GM23338 (cell line): ENCODE measurements around the gene CACNB4. TPM values are rescaled to one million over a fixed set of nuclear protein-coding genes. Genes with fewer than 3 reads are reported as not detected.

ENCODE experiments used
- ATAC-seq: fragments of 200-7000 bp; cut with Tn5 transposase; 3 replicates; pipeline ENCODE4 v1.9.1; 2020
- DNase-seq: peaks from one replicate; pipeline ENCODE4 v3.0.0-alpha.2; 2015; ENCODE audit warnings: low spot score
- H2AFZ ChIP-seq: fragments of 200-600 bp; sonication (generic); 2 replicates; pipeline ENCODE4 v1.8.0; 2016; ENCODE audit warnings: antibody characterized with exemption, mild to moderate bottlenecking, moderate library complexity
- H3F3A ChIP-seq: fragments of 200-600 bp; sonication (generic); replicated peaks from 2 replicates; pipeline ENCODE4 v1.8.0; 2017; ENCODE audit warnings: antibody characterized with exemption, mixed run types, low read depth
- H3K27ac ChIP-seq: fragments of 200-600 bp; sonication (generic); 2 replicates; pipeline ENCODE4 v1.6.1; 2016; ENCODE audit warnings: low read depth
- H3K27me3 ChIP-seq: fragments of 200-600 bp; sonication (generic); 2 replicates; pipeline ENCODE4 v1.8.0; 2016; ENCODE audit warnings: mild to moderate bottlenecking, mixed run types, moderate library complexity; ENCODE audit not compliant: insufficient read depth
- H3K36me3 ChIP-seq: fragments of 200-600 bp; sonication (generic); 2 replicates; pipeline ENCODE4 v1.8.0; 2016; ENCODE audit warnings: mild to moderate bottlenecking; ENCODE audit not compliant: insufficient read depth
- H3K4me1 ChIP-seq: fragments of 200-600 bp; sonication (generic); 2 replicates; pipeline ENCODE4 v1.8.0; 2016; ENCODE audit warnings: mild to moderate bottlenecking, moderate library complexity; ENCODE audit not compliant: insufficient read depth
- H3K4me2 ChIP-seq: fragments of 200-600 bp; sonication (generic); 2 replicates; pipeline ENCODE4 v1.7.1; 2017; ENCODE audit warnings: mixed run types
- H3K4me3 ChIP-seq: fragments of 200-600 bp; sonication (generic); 2 replicates; pipeline ENCODE4 v1.6.1; 2016; ENCODE audit warnings: mixed run types
- H3K79me2 ChIP-seq: fragments of 200-600 bp; sonication (generic); replicated peaks from 2 replicates; pipeline ENCODE4 v1.8.0; 2017; ENCODE audit warnings: mild to moderate bottlenecking; ENCODE audit not compliant: insufficient read depth
- H3K9me2 ChIP-seq: fragments of 200-600 bp; sonication (generic); 2 replicates; pipeline ENCODE4 v1.8.0; 2017; ENCODE audit not compliant: insufficient read depth
- H4K20me1 ChIP-seq: fragments of 200-600 bp; sonication (generic); replicated peaks from 2 replicates; pipeline ENCODE4 v1.8.0; 2017; ENCODE audit warnings: mild to moderate bottlenecking; ENCODE audit not compliant: insufficient read depth
- H3K27ac Mint-ChIP-seq: 2 replicates; pipeline ENCODE4 v1.8.0; 2020; ENCODE audit warnings: inconsistent platforms, mild to moderate bottlenecking, moderate library complexity, mixed read lengths
- H3K27me3 Mint-ChIP-seq: 3 replicates; pipeline ENCODE4 v1.8.0; 2022; ENCODE audit warnings: low read depth, mild to moderate bottlenecking, moderate library complexity, mixed read lengths, inconsistent platforms; ENCODE audit not compliant: insufficient read depth, poor library complexity
- H3K36me3 Mint-ChIP-seq: 3 replicates; pipeline ENCODE4 v1.8.0; 2021; ENCODE audit warnings: low read depth, mild to moderate bottlenecking, inconsistent platforms, moderate library complexity, mixed read lengths
- H3K4me1 Mint-ChIP-seq: 3 replicates; pipeline ENCODE4 v1.8.0; 2020; ENCODE audit warnings: mild to moderate bottlenecking, inconsistent platforms, mixed read lengths
- H3K4me3 Mint-ChIP-seq: 3 replicates; pipeline ENCODE4 v1.8.0; 2021; ENCODE audit warnings: moderate library complexity, mild to moderate bottlenecking, inconsistent platforms, mixed read lengths
- H3K9me3 Mint-ChIP-seq: 3 replicates; pipeline ENCODE4 v1.8.0; 2020; ENCODE audit warnings: moderate library complexity, mild to moderate bottlenecking, inconsistent platforms, mixed read lengths
- CREB1 ChIP-seq: fragments of 250-450 bp; sonication (Bioruptor Pico); IDR thresholded peaks from 2 replicates; pipeline ENCODE4 v1.5.0; 2020; ENCODE audit warnings: low read depth, mild to moderate bottlenecking, moderate library complexity
- EZH2 ChIP-seq: fragments of 200-600 bp; sonication (generic); IDR thresholded peaks from one replicate; pipeline ENCODE4 v1.8.0; 2017; ENCODE audit warnings: antibody characterized with exemption, mild to moderate bottlenecking, low read depth; ENCODE audit not compliant: unreplicated experiment
- JUNB ChIP-seq: IDR thresholded peaks from one replicate; pipeline ENCODE4 v1.6.1; 2016; ENCODE audit warnings: antibody characterized with exemption; ENCODE audit not compliant: unreplicated experiment
- NANOG ChIP-seq: IDR thresholded peaks from 2 replicates; pipeline ENCODE4 v1.6.1; 2016; ENCODE audit warnings: antibody characterized with exemption, borderline replicate concordance
- POLR2AphosphoS5 ChIP-seq: IDR thresholded peaks from 2 replicates; pipeline ENCODE4 v1.6.1; 2016; ENCODE audit warnings: antibody characterized with exemption, low read depth
- STAT1 ChIP-seq: IDR thresholded peaks from one replicate; pipeline ENCODE4 v1.6.1; 2016; ENCODE audit warnings: antibody characterized with exemption; ENCODE audit not compliant: unreplicated experiment
- ZNF114 ChIP-seq: fragments of 250-450 bp; sonication (Bioruptor Pico); IDR thresholded peaks from 2 replicates; pipeline ENCODE4 v1.5.0; 2020; ENCODE audit warnings: mild to moderate bottlenecking, moderate library complexity
- ZNF331 ChIP-seq: fragments of 250-450 bp; sonication (Bioruptor Pico); IDR thresholded peaks from 2 replicates; pipeline ENCODE4 v1.5.0; 2020; ENCODE audit warnings: low read depth, mild to moderate bottlenecking, moderate library complexity
- polyA plus RNA-seq: library from polyadenylated mRNA; unstranded; fragments of >200 nt; fragmentation: Nextera tagmentation; extraction: Ambion mirVana; gene quantifications from 2 replicates; pipeline ENCODE4 v1.2.1, GENCODE V29; 2016
- total RNA-seq: library from RNA; depleted of rRNA; stranded (reverse); fragments of >200 nt; shearing (Covaris generic); gene quantifications from 2 replicates; pipeline ENCODE4 v1.2.3, GENCODE V29; 2014
- TF ChIP-seq, protein P1 (sequence below): fragments of 250-450 bp; sonication (Bioruptor Pico); IDR thresholded peaks from 2 replicates; pipeline ENCODE4 v1.5.0; 2020; ENCODE audit warnings: mild to moderate bottlenecking, moderate library complexity
- TF ChIP-seq, protein P2 (sequence below), 2 experiments: fragments of 200-600 bp in 1 of 2; sonication (generic) in 1 of 2; conservative IDR thresholded peaks; 2 replicates each; pipeline versions ENCODE4 v1.5.1 to v1.6.1; 2016 to 2017; ENCODE audit warnings: antibody characterized with exemption in 2 of 2, low read depth in 2 of 2, mild to moderate bottlenecking in 2 of 2, moderate library complexity in 1 of 2

The CACNB4 gene
- total and polyA plus RNA-seq, 2 experiments from 2014 or later: 4.0 to 9.8 TPM

DNA sequence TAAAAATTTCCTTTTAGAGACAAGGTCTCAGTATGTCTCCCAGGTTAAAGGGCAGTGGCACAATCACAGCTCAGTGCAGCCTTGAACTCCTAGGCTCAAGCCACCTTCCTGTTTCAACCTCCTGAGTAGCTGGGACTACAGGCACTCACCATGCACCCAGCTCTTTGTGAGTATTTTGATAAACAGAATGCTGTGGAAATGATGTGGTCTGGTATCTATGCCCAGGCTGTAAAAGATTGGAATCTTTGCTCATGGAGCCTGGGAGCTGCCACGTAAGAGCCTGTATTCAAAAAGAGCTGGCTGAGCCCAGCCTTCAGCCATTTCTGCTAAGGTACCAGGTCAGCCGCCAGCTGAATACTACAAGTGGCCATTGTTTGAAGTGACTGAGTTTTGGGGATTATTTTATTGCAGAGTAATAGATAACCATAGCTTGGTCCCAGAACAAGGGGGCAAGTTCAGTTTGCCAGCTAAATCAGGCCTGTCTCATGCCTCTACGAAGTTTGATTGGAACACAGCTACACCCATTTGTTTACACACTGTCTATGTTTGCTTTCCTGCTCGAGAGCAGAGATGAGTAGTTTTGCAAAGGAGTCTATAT lies 249.3 kb downstream of the CACNB4 start (continued):
- TF ChIP-seq, protein P1, sequence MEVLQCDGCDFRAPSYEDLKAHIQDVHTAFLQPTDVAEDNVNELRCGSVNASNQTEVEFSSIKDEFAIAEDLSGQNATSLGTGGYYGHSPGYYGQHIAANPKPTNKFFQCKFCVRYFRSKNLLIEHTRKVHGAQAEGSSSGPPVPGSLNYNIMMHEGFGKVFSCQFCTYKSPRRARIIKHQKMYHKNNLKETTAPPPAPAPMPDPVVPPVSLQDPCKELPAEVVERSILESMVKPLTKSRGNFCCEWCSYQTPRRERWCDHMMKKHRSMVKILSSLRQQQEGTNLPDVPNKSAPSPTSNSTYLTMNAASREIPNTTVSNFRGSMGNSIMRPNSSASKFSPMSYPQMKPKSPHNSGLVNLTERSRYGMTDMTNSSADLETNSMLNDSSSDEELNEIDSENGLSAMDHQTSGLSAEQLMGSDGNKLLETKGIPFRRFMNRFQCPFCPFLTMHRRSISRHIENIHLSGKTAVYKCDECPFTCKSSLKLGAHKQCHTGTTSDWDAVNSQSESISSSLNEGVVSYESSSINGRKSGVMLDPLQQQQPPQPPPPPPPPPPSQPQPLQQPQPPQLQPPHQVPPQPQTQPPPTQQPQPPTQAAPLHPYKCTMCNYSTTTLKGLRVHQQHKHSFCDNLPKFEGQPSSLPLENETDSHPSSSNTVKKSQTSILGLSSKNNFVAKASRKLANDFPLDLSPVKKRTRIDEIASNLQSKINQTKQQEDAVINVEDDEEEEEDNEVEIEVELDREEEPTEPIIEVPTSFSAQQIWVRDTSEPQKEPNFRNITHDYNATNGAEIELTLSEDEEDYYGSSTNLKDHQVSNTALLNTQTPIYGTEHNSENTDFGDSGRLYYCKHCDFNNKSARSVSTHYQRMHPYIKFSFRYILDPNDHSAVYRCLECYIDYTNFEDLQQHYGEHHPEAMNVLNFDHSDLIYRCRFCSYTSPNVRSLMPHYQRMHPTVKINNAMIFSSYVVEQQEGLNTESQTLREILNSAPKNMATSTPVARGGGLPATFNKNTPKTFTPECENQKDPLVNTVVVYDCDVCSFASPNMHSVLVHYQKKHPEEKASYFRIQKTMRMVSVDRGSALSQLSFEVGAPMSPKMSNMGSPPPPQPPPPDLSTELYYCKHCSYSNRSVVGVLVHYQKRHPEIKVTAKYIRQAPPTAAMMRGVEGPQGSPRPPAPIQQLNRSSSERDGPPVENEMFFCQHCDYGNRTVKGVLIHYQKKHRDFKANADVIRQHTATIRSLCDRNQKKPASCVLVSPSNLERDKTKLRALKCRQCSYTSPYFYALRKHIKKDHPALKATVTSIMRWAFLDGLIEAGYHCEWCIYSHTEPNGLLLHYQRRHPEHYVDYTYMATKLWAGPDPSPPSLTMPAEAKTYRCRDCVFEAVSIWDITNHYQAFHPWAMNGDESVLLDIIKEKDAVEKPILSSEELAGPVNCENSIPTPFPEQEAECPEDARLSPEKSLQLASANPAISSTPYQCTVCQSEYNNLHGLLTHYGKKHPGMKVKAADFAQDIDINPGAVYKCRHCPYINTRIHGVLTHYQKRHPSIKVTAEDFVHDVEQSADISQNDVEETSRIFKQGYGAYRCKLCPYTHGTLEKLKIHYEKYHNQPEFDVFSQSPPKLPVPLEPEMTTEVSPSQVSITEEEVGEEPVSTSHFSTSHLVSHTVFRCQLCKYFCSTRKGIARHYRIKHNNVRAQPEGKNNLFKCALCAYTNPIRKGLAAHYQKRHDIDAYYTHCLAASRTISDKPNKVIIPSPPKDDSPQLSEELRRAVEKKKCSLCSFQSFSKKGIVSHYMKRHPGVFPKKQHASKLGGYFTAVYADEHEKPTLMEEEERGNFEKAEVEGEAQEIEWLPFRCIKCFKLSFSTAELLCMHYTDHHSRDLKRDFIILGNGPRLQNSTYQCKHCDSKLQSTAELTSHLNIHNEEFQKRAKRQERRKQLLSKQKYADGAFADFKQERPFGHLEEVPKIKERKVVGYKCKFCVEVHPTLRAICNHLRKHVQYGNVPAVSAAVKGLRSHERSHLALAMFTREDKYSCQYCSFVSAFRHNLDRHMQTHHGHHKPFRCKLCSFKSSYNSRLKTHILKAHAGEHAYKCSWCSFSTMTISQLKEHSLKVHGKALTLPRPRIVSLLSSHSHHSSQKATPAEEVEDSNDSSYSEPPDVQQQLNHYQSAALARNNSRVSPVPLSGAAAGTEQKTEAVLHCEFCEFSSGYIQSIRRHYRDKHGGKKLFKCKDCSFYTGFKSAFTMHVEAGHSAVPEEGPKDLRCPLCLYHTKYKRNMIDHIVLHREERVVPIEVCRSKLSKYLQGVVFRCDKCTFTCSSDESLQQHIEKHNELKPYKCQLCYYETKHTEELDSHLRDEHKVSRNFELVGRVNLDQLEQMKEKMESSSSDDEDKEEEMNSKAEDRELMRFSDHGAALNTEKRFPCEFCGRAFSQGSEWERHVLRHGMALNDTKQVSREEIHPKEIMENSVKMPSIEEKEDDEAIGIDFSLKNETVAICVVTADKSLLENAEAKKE: no peak
- no peak for TF ChIP-seq EZH2
- no peak for TF ChIP-seq ZNF331 (CRISPR knock-in tag)
- TF ChIP-seq JUNB: no peak
- no peak for TF ChIP-seq ZNF114 (CRISPR knock-in tag)
- TF ChIP-seq POLR2AphosphoS5: no peak
- TF ChIP-seq NANOG: no peak
- TF ChIP-seq CREB1 (CRISPR knock-in tag): no peak

DNA sequence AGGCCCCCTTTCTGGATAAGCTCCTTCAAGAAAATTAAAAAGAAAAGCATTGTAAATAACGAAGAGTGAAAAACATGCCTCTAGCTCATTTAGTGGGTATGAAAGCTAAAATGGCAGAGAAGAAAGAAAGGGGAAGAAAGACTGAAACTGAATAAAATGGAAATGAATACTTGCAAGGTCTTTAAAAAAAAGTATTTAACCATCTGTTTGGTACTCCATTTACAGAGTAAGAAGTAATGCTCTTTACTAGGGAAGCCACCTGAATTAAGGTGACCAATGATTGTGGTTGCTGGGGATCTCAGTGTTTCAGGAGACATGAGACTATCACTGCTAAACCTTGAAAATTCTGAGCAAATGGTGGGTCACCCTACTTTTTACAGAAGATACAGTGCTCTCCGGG lies 253.0 kb downstream of the CACNB4 start:
- DNase-seq: no peak
- Mint-ChIP-seq H3K4me1 (no peaks in the 10 kb centered on the region), H3K27me3 (no peaks in the 10 kb centered on the region)
- TF ChIP-seq EZH2 (no peak), STAT1 (no peak), ZNF331 (CRISPR knock-in tag) (no peak), ZNF114 (CRISPR knock-in tag) (no peak)
- TF ChIP-seq, protein P2, sequence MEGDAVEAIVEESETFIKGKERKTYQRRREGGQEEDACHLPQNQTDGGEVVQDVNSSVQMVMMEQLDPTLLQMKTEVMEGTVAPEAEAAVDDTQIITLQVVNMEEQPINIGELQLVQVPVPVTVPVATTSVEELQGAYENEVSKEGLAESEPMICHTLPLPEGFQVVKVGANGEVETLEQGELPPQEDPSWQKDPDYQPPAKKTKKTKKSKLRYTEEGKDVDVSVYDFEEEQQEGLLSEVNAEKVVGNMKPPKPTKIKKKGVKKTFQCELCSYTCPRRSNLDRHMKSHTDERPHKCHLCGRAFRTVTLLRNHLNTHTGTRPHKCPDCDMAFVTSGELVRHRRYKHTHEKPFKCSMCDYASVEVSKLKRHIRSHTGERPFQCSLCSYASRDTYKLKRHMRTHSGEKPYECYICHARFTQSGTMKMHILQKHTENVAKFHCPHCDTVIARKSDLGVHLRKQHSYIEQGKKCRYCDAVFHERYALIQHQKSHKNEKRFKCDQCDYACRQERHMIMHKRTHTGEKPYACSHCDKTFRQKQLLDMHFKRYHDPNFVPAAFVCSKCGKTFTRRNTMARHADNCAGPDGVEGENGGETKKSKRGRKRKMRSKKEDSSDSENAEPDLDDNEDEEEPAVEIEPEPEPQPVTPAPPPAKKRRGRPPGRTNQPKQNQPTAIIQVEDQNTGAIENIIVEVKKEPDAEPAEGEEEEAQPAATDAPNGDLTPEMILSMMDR (conservative IDR thresholded peaks at IDR 0.05; ENCODE audit: low read depth in 2 of 2): no peak

More for the DNA sequence above, 253.0 kb downstream of the CACNB4 start:
- ATAC-seq: no peak
- Mint-ChIP-seq H3K36me3 (no peaks in the 10 kb centered on the region), H3K27ac (no peak overlapping the region), H3K4me3 (no peak overlapping the region), H3K9me3 (no peaks in the 10 kb centered on the region)
- H3K4me3 ChIP-seq: no peak overlapping the region
- no peaks in the 10 kb centered on the region for H3K4me1 ChIP-seq
- H4K20me1 ChIP-seq: no peaks in the 10 kb centered on the region
- H3K4me2 ChIP-seq: no peak overlapping the region
- H3K27ac ChIP-seq: no peak overlapping the region
- H3K79me2 ChIP-seq: no peaks in the 10 kb centered on the region
- H2AFZ ChIP-seq: no peak overlapping the region
- H3F3A ChIP-seq: no peaks in the 10 kb centered on the region
- H3K9me2 ChIP-seq: no peaks in the 10 kb centered on the region
- no peaks in the 10 kb centered on the region for H3K36me3 ChIP-seq
- no peaks in the 10 kb centered on the region for H3K27me3 ChIP-seq
